ENCODE data around the gene TRIM72. TPM values are rescaled to one million over a fixed set of nuclear protein-coding genes. Genes with fewer than 3 reads are reported as not detected.
"Not testable (repeated sequence)": the region's sequence is repeated elsewhere in the genome, so short reads cannot be mapped to it uniquely, and the experiment has no call there.

TRIM72 gene, protein sequence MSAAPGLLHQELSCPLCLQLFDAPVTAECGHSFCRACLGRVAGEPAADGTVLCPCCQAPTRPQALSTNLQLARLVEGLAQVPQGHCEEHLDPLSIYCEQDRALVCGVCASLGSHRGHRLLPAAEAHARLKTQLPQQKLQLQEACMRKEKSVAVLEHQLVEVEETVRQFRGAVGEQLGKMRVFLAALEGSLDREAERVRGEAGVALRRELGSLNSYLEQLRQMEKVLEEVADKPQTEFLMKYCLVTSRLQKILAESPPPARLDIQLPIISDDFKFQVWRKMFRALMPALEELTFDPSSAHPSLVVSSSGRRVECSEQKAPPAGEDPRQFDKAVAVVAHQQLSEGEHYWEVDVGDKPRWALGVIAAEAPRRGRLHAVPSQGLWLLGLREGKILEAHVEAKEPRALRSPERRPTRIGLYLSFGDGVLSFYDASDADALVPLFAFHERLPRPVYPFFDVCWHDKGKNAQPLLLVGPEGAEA
- total RNA-seq: under 1 TPM in 1 of 4 donors, not detected in 3; under 0.01 TPM

GRCh38 chr16:31213877-31214707 is at the start of gene TRIM72:
TRIM72 (plus strand) TSS chr16:31214119; CDS start chr16:31214739, 620 bp downstream.
- peaks cover 0 to 12% of the 10 kb centered on the region in 2 donors for H3K27me3 ChIP-seq
- intact Hi-C loops (cut with DNase I; ENCODE audit: low total_unique reads): no loop called here
- H3K4me3 ChIP-seq: peak within 1 kb of the TSS; percentile 23 to 39
- H3K36me3 ChIP-seq: no peaks in the 10 kb centered on the region
- H3K27ac ChIP-seq: no peak within 1 kb of the TSS
- peaks cover 0 to 9% of the 10 kb centered on the region in 2 donors for H3K4me1 ChIP-seq
- no peak for TF ChIP-seq POLR2A (IDR thresholded peaks at IDR 0.05)
- TF ChIP-seq, protein P1, sequence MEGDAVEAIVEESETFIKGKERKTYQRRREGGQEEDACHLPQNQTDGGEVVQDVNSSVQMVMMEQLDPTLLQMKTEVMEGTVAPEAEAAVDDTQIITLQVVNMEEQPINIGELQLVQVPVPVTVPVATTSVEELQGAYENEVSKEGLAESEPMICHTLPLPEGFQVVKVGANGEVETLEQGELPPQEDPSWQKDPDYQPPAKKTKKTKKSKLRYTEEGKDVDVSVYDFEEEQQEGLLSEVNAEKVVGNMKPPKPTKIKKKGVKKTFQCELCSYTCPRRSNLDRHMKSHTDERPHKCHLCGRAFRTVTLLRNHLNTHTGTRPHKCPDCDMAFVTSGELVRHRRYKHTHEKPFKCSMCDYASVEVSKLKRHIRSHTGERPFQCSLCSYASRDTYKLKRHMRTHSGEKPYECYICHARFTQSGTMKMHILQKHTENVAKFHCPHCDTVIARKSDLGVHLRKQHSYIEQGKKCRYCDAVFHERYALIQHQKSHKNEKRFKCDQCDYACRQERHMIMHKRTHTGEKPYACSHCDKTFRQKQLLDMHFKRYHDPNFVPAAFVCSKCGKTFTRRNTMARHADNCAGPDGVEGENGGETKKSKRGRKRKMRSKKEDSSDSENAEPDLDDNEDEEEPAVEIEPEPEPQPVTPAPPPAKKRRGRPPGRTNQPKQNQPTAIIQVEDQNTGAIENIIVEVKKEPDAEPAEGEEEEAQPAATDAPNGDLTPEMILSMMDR (IDR thresholded peaks at IDR 0.05): no peak
- no peak for DNase-seq
- no peaks in the 10 kb centered on the region for H3K9me3 ChIP-seq

DNA sequence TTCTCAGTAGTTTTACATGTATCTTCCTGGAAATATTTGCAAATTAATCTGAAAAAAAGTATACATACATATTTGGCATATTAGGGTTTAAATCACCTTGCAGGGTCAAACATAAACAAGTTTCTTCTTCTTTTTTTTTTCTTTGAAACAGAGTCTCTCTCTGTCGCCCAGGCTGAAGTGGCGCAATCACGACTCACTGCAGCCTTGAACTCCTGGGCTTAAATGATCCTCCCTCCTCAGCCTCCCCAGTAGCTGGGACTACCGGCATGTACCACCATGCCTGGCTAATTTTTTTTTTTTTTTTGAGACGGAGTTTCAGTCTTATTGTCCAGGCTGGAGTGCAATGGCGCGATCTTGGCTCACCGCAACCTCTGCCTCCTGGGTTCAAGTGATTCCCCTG is 46.6 kb upstream of the TRIM72 start:
- DNase-seq: no peak
- no peak for TF ChIP-seq POLR2A (IDR thresholded peaks at IDR 0.05)
- TF ChIP-seq, protein P1 (IDR thresholded peaks at IDR 0.05): no peak
- H3K27me3 ChIP-seq: no peaks in the 10 kb centered on the region
- no peaks in the 10 kb centered on the region for H3K4me1 ChIP-seq
- intact Hi-C loops (cut with DNase I; ENCODE audit: low total_unique reads): no loop called here
- no peaks in the 10 kb centered on the region for H3K36me3 ChIP-seq
- H3K4me3 ChIP-seq: no peak overlapping the region
- H3K9me3 ChIP-seq: no peaks in the 10 kb centered on the region
- no peak overlapping the region for H3K27ac ChIP-seq

DNA sequence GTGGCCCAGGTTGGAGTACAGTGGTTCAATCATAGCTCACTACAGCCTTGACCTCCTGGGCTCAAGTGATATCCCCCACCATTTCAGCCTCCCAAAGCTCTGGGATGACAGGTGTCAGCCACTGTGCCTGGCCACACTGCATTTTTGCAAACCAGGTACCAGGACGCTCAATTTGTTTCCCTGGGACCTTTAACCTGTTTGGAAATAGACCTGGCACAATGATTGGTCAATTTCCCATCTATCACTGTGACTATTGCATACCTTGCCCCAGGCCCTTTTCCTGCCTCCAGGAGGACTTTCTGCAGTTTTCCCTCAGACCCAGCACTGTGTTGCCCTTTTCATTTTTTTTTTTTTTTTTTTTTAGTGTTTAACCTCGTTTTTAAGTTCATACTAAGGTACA is 45.1 kb upstream of the TRIM72 start:
- no peak for DNase-seq
- Histone ChIP-seq H3K27ac (no peak overlapping the region), H3K4me3 (no peak overlapping the region), H3K4me1 (no peaks in the 10 kb centered on the region), H3K36me3 (no peaks in the 10 kb centered on the region), H3K27me3 (no peaks in the 10 kb centered on the region), H3K9me3 (no peaks in the 10 kb centered on the region)
- TF ChIP-seq, protein P1 (IDR thresholded peaks at IDR 0.05): no peak
- no peak for TF ChIP-seq POLR2A (IDR thresholded peaks at IDR 0.05)
- intact Hi-C loops (cut with DNase I; ENCODE audit: low total_unique reads): no loop called here

GRCh38 chr16:31170048-31170447 is 43.9 kb upstream of the TRIM72 start:
- H3K4me3 ChIP-seq; H3K4me1 ChIP-seq; H3K27me3 ChIP-seq; DNase-seq; intact Hi-C loops (cut with DNase I; ENCODE audit: low total_unique reads); H3K27ac ChIP-seq; H3K36me3 ChIP-seq; H3K9me3 ChIP-seq: not testable (repeated sequence)

GRCh38 chr16:31177136-31177535 is 36.8 kb upstream of the TRIM72 start:
- DNase-seq: no peak
- no peak overlapping the region for H3K27ac ChIP-seq
- H3K36me3 ChIP-seq: no peaks in the 10 kb centered on the region
- H3K27me3 ChIP-seq: no peaks in the 10 kb centered on the region
- intact Hi-C loops (cut with DNase I; ENCODE audit: low total_unique reads): no loop called here
- H3K9me3 ChIP-seq: no peaks in the 10 kb centered on the region
- no peak overlapping the region for H3K4me3 ChIP-seq
- H3K4me1 ChIP-seq: peaks cover 0 to 5% of the 10 kb centered on the region in 2 donors
- TF ChIP-seq, protein P1 (IDR thresholded peaks at IDR 0.05): no peak
- no peak for TF ChIP-seq POLR2A (IDR thresholded peaks at IDR 0.05)

Measured in uterus (tissue), 4 donors.